GM12892 (cell line): Measurements from ENCODE around the gene CD40.

Source experiments
- POLR2A ChIP-seq: IDR thresholded peaks from 2 replicates; pipeline ENCODE4 v1.6.1; 2011; ENCODE audit warnings: low read depth, low read length, control low read depth
- POLR2AphosphoS5 ChIP-seq: IDR thresholded peaks from 2 replicates; pipeline ENCODE4 v1.6.1; 2011; ENCODE audit warnings: low read depth, low read length, control low read depth

DNA sequence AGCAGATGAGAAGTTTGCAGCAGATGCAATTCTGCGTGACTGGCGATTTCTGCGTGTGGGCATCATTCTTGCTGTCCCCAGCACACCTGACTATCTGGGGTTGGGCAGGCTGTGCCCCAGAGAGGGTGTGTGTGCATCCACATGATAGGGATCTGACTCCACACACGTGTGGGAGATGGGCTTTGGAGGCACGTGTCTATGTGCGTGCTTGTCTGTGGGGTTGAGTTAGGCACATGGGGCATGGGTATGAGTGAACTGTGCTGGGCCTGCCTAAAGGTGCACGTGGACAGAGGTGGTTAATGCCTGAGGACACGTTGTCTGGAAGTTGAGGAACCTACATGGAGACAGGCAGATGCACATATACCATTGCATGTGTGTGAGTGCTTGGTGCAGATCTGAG lies 50.3 kb downstream of the CD40 start:
- TF ChIP-seq POLR2AphosphoS5 (no peak), POLR2A (no peak)
